ENCODE data around the gene ZNF777. TPM values are rescaled to one million over a fixed set of nuclear protein-coding genes. Genes with fewer than 3 reads are reported as not detected.
"Not testable (repeated sequence)": the region's sequence is repeated elsewhere in the genome, so short reads cannot be mapped to it uniquely, and the experiment has no call there.

Gene ZNF777
- total RNA-seq, 1 experiment from 2014 or later, result 17.4 TPM

GRCh38 chr7:149495785-149496641 lies 35.2 kb upstream of the ZNF777 start:
- TF ChIP-seq POLR2AphosphoS5 (IDR thresholded peaks at IDR 0.05; ENCODE audit: low read depth, low read length), result no peak
- TF ChIP-seq TCF7L2 (IDR thresholded peaks at IDR 0.05; ENCODE audit: low read depth, low read length), result no peak
- TF ChIP-seq, protein P1, sequence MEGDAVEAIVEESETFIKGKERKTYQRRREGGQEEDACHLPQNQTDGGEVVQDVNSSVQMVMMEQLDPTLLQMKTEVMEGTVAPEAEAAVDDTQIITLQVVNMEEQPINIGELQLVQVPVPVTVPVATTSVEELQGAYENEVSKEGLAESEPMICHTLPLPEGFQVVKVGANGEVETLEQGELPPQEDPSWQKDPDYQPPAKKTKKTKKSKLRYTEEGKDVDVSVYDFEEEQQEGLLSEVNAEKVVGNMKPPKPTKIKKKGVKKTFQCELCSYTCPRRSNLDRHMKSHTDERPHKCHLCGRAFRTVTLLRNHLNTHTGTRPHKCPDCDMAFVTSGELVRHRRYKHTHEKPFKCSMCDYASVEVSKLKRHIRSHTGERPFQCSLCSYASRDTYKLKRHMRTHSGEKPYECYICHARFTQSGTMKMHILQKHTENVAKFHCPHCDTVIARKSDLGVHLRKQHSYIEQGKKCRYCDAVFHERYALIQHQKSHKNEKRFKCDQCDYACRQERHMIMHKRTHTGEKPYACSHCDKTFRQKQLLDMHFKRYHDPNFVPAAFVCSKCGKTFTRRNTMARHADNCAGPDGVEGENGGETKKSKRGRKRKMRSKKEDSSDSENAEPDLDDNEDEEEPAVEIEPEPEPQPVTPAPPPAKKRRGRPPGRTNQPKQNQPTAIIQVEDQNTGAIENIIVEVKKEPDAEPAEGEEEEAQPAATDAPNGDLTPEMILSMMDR (IDR thresholded peaks at IDR 0.05), result no peak
- no peak for TF ChIP-seq SIN3A (IDR thresholded peaks at IDR 0.05; ENCODE audit: borderline replicate concordance, insufficient read depth, low read depth, low read length)
- TF ChIP-seq, protein P2, sequence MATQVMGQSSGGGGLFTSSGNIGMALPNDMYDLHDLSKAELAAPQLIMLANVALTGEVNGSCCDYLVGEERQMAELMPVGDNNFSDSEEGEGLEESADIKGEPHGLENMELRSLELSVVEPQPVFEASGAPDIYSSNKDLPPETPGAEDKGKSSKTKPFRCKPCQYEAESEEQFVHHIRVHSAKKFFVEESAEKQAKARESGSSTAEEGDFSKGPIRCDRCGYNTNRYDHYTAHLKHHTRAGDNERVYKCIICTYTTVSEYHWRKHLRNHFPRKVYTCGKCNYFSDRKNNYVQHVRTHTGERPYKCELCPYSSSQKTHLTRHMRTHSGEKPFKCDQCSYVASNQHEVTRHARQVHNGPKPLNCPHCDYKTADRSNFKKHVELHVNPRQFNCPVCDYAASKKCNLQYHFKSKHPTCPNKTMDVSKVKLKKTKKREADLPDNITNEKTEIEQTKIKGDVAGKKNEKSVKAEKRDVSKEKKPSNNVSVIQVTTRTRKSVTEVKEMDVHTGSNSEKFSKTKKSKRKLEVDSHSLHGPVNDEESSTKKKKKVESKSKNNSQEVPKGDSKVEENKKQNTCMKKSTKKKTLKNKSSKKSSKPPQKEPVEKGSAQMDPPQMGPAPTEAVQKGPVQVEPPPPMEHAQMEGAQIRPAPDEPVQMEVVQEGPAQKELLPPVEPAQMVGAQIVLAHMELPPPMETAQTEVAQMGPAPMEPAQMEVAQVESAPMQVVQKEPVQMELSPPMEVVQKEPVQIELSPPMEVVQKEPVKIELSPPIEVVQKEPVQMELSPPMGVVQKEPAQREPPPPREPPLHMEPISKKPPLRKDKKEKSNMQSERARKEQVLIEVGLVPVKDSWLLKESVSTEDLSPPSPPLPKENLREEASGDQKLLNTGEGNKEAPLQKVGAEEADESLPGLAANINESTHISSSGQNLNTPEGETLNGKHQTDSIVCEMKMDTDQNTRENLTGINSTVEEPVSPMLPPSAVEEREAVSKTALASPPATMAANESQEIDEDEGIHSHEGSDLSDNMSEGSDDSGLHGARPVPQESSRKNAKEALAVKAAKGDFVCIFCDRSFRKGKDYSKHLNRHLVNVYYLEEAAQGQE (IDR thresholded peaks at IDR 0.05; ENCODE audit: insufficient read depth in 1 of 2, low read depth in 2 of 2, low read length in 1 of 2), result no peak
- Histone ChIP-seq H3K27me3 (ENCODE audit: control insufficient read depth, insufficient read depth, low read length) (no peaks in the 10 kb centered on the region), H3K9me3 (ENCODE audit: control insufficient read depth, insufficient read depth, low read depth, low read length) (no peaks in the 10 kb centered on the region), H3K36me3 (ENCODE audit: control insufficient read depth, insufficient read depth, low read length) (peaks cover 4% of the 10 kb centered on the region; the same call in 1 of the 2 replicates), H3K27ac (ENCODE audit: low read length) (no peak overlapping the region), H3K4me1 (ENCODE audit: control insufficient read depth, insufficient read depth, low read length) (0 out of 2 replicates have a peak, but pooled peaks cover 4% of the 10 kb centered on the region), H3K4me3 (ENCODE audit: low read depth in 2 of 2, low read length in 2 of 2) (peak overlapping the region; percentile 54 to 69)
- CTCF ChIA-PET, result interaction anchor here (0.6 to 0.9 kb wide), 2 partner anchors 129 to 259 kb away, joined by 3 to 4 read pairs; no protein-coding TSS in a partner anchor
- in situ Hi-C loops (cut with HindIII; ENCODE audit: low pct_unique_long_range_greater_than_20kb, low sequenced_read_pairs), result no loop called here
- DNase-seq (ENCODE audit: low read depth, low spot score) (no peak), ATAC-seq (no peak)
- BruUV-seq (replicated peaks), result no TSS peak
- POLR2A ChIA-PET, result interaction anchor here (0.6 kb wide), 2 partner anchors 54 to 403 kb away, joined by 6 to 7 read pairs; no protein-coding TSS in a partner anchor
- intact Hi-C loops (cut with micrococcal nuclease; ENCODE audit: unreplicated experiment), result no loop called here

DNA sequence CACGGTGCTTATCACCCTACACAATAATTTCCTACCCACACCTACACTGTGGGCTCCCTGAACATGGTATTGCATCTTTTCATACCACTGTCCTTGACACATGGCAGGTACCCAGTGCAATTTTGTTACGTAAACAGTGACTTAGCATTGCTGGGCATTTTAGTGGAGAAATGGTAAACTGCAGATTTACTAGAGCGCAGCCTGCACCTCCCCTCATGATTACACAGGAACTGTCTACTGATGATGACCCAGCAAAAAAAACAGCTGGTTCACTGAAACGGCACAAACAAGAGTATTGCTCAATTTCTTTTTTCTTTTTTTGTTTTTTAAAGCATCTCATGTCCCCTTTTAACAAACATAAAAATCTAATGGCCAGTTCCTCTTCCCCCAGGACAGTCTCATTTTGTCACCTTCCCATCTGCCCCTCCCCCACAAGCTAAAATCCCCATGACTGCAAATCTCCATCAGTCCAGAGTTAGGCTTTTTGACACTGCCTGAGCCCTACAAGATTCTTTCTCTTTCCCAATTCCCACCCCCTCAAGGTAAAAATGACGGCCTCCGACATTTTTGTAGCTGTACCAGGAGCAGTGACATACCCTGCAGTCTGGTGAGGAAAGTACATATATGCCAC lies 34.0 kb upstream of the ZNF777 start:
- in situ Hi-C loops (cut with HindIII; ENCODE audit: low pct_unique_long_range_greater_than_20kb, low sequenced_read_pairs), result no loop called here
- Histone ChIP-seq H3K4me1 (ENCODE audit: control insufficient read depth, insufficient read depth, low read length) (0 out of 2 replicates have a peak, but pooled peaks cover 4% of the 10 kb centered on the region), H3K27ac (ENCODE audit: low read length) (no peak overlapping the region), H3K27me3 (ENCODE audit: control insufficient read depth, insufficient read depth, low read length) (no peaks in the 10 kb centered on the region), H3K9me3 (ENCODE audit: control insufficient read depth, insufficient read depth, low read depth, low read length) (no peaks in the 10 kb centered on the region), H3K4me3 (ENCODE audit: low read depth in 2 of 2, low read length in 2 of 2) (no peak overlapping the region), H3K36me3 (ENCODE audit: control insufficient read depth, insufficient read depth, low read length) (peaks cover 4% of the 10 kb centered on the region; the same call in 1 of the 2 replicates)
- ChIA-PET CTCF (interaction anchor here (0.9 kb wide), 1 partner anchor 130 kb away, joined by 3 read pairs; no protein-coding TSS in a partner anchor), POLR2A (no interaction called here)
- intact Hi-C loops (cut with micrococcal nuclease; ENCODE audit: unreplicated experiment), result no loop called here
- no peak for DNase-seq (ENCODE audit: low read depth, low spot score)
- no peak for ATAC-seq
- BruUV-seq (replicated peaks), result TSS peak; percentile 68
- no peak for TF ChIP-seq TCF7L2 (IDR thresholded peaks at IDR 0.05; ENCODE audit: low read depth, low read length)
- TF ChIP-seq, protein P1 (IDR thresholded peaks at IDR 0.05), result no peak
- TF ChIP-seq, protein P2 (IDR thresholded peaks at IDR 0.05; ENCODE audit: insufficient read depth in 1 of 2, low read depth in 2 of 2, low read length in 1 of 2), result no peak
- TF ChIP-seq POLR2AphosphoS5 (IDR thresholded peaks at IDR 0.05; ENCODE audit: low read depth, low read length), result no peak
- no peak for TF ChIP-seq SIN3A (IDR thresholded peaks at IDR 0.05; ENCODE audit: borderline replicate concordance, insufficient read depth, low read depth, low read length)

GRCh38 chr7:149493975-149494374 lies 33.1 kb upstream of the ZNF777 start:
- CTCF ChIA-PET, result interaction anchor here (0.6 kb wide), 1 partner anchor 41 kb away, joined by 6 read pairs; no protein-coding TSS in a partner anchor
- H3K27ac ChIP-seq (ENCODE audit: low read length); H3K9me3 ChIP-seq (ENCODE audit: control insufficient read depth, insufficient read depth, low read depth, low read length); intact Hi-C loops (cut with micrococcal nuclease; ENCODE audit: unreplicated experiment); H3K36me3 ChIP-seq (ENCODE audit: control insufficient read depth, insufficient read depth, low read length); ATAC-seq; H3K4me1 ChIP-seq (ENCODE audit: control insufficient read depth, insufficient read depth, low read length); in situ Hi-C loops (cut with HindIII; ENCODE audit: low pct_unique_long_range_greater_than_20kb, low sequenced_read_pairs); H3K4me3 ChIP-seq (ENCODE audit: low read depth in 2 of 2, low read length in 2 of 2); BruUV-seq (replicated peaks); H3K27me3 ChIP-seq (ENCODE audit: control insufficient read depth, insufficient read depth, low read length); POLR2A ChIA-PET; DNase-seq (ENCODE audit: low read depth, low spot score): not testable (repeated sequence)

Data from Panc1 (cell line).